ENCODE results near the gene MAGI1.

MAGI1 gene

DNA sequence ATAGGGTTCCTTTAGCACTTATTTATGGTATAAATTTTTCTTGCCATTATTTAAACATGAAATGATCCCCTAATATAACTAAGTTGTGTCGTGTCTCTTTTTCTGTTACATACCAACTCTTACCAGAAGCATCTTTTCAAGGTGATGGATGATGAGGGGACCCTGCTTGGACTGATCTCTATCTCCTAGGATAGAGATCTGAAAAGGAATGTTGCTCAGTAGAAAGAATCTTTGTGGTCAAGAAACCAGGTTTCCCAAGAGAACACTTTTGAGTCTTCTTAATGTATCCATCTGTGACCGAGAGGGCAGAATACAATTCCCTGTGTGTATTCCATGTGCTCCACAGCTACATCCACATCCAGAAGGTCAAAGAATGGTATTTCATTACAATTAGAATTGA lies 409.7 kb downstream of the MAGI1 start:
- no peak overlapping the region for H3K27ac ChIP-seq (ENCODE audit: low read length)
- no peaks in the 10 kb centered on the region for H3K9me3 ChIP-seq (ENCODE audit: control insufficient read depth, insufficient read depth, low read length)
- no peak for DNase-seq (ENCODE audit: low read depth, low spot score)
- H3K4me1 ChIP-seq (ENCODE audit: control insufficient read depth, insufficient read depth, low read length): peaks cover 3% of the 10 kb centered on the region; the same call in 1 of the 2 replicates
- WGBS (ENCODE audit: insufficient coverage, insufficient read length): no CpG with 5 or more reads among the region's 2 CpGs
- H3K4me3 ChIP-seq (ENCODE audit: low read length): no peak overlapping the region
- no peaks in the 10 kb centered on the region for H3K27me3 ChIP-seq (ENCODE audit: control insufficient read depth, insufficient read depth, low read length)
- no peaks in the 10 kb centered on the region for H3K36me3 ChIP-seq (ENCODE audit: control insufficient read depth, insufficient read depth, low read length)

DNA sequence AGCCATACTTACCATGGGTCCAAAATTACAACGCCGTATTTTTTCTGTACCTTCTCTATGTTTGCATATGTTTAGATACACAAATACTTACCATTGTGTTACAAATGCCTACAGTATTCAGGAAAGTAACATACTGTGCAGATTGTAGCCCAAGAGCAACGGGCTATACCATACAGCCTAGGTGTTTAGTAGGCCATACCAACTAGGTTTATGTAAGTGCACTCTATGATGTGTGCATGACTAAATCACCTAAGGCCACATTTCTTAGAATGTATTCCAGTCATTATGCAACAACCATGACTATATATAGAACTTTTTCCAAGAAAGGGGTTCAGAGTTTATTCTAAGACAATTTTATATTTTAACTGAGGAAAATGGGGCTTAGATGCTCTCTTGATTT lies 411.7 kb downstream of the MAGI1 start:
- H3K27me3 ChIP-seq (ENCODE audit: control insufficient read depth, insufficient read depth, low read length): no peaks in the 10 kb centered on the region
- no peaks in the 10 kb centered on the region for H3K36me3 ChIP-seq (ENCODE audit: control insufficient read depth, insufficient read depth, low read length)
- WGBS (ENCODE audit: insufficient coverage, insufficient read length): no CpG with 5 or more reads among the region's 3 CpGs
- no peak overlapping the region for H3K27ac ChIP-seq (ENCODE audit: low read length)
- DNase-seq (ENCODE audit: low read depth, low spot score): no peak
- H3K4me1 ChIP-seq (ENCODE audit: control insufficient read depth, insufficient read depth, low read length): no peaks in the 10 kb centered on the region
- H3K4me3 ChIP-seq (ENCODE audit: low read length): no peak overlapping the region
- H3K9me3 ChIP-seq (ENCODE audit: control insufficient read depth, insufficient read depth, low read length): no peaks in the 10 kb centered on the region

DNA sequence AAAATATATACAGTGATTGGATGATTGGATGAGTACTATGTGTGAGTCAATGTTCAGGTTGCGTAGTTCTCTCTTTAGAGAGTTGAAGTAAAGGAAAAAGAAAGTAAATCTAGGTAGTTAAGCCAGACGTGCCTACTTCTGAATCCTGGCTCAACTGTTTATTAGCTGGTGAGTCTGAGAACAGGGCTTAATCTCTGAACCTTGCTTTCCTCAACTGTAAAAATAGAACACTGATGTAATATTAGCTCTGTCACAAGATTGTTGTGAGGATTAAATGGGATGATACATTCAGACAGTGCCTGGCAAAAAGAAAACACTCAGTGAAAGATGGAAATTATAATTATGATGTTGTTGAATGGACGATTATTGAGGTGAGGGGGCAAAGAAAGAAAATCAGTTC lies 413.4 kb downstream of the MAGI1 start:
- 100% methylated on average over 1 of the region's 3 CpGs for WGBS (ENCODE audit: insufficient coverage, insufficient read length)
- DNase-seq (ENCODE audit: low read depth, low spot score): no peak

GRCh38 chr3:65623362-65623761 lies 415.4 kb downstream of the MAGI1 start:
- Histone ChIP-seq H3K4me3 (ENCODE audit: low read length) (no peak overlapping the region), H3K9me3 (ENCODE audit: control insufficient read depth, insufficient read depth, low read length) (no peaks in the 10 kb centered on the region), H3K27ac (ENCODE audit: low read length) (no peak overlapping the region), H3K4me1 (ENCODE audit: control insufficient read depth, insufficient read depth, low read length) (no peaks in the 10 kb centered on the region), H3K27me3 (ENCODE audit: control insufficient read depth, insufficient read depth, low read length) (no peaks in the 10 kb centered on the region), H3K36me3 (ENCODE audit: control insufficient read depth, insufficient read depth, low read length) (no peaks in the 10 kb centered on the region)
- DNase-seq (ENCODE audit: low read depth, low spot score): no peak
- no CpG with 5 or more reads among the region's 1 CpG for WGBS (ENCODE audit: insufficient coverage, insufficient read length)

More for the DNA sequence above, 413.4 kb downstream of the MAGI1 start:
- H3K4me3 ChIP-seq (ENCODE audit: low read length): no peak overlapping the region
- H3K27ac ChIP-seq (ENCODE audit: low read length): no peak overlapping the region
- H3K9me3 ChIP-seq (ENCODE audit: control insufficient read depth, insufficient read depth, low read length): no peaks in the 10 kb centered on the region
- H3K36me3 ChIP-seq (ENCODE audit: control insufficient read depth, insufficient read depth, low read length): no peaks in the 10 kb centered on the region
- no peaks in the 10 kb centered on the region for H3K27me3 ChIP-seq (ENCODE audit: control insufficient read depth, insufficient read depth, low read length)
- H3K4me1 ChIP-seq (ENCODE audit: control insufficient read depth, insufficient read depth, low read length): no peaks in the 10 kb centered on the region

- no peak for DNase-seq (ENCODE audit: low read depth, low spot score)
- WGBS (ENCODE audit: insufficient coverage, insufficient read length): no CpG with 5 or more reads among the region's 1 CpG
- Histone ChIP-seq H3K36me3 (ENCODE audit: control insufficient read depth, insufficient read depth, low read length) (no peaks in the 10 kb centered on the region), H3K27ac (ENCODE audit: low read length) (no peak overlapping the region), H3K9me3 (ENCODE audit: control insufficient read depth, insufficient read depth, low read length) (no peaks in the 10 kb centered on the region), H3K27me3 (ENCODE audit: control insufficient read depth, insufficient read depth, low read length) (no peaks in the 10 kb centered on the region), H3K4me1 (ENCODE audit: control insufficient read depth, insufficient read depth, low read length) (no peaks in the 10 kb centered on the region), H3K4me3 (ENCODE audit: low read length) (no peak overlapping the region)
These were observed 418.8 kb downstream of the MAGI1 start for GRCh38 chr3:65619888-65620287.

GRCh38 chr3:65619451-65619881 lies 419.3 kb downstream of the MAGI1 start:
- Histone ChIP-seq H3K4me3 (ENCODE audit: low read length) (no peak overlapping the region), H3K9me3 (ENCODE audit: control insufficient read depth, insufficient read depth, low read length) (no peaks in the 10 kb centered on the region), H3K36me3 (ENCODE audit: control insufficient read depth, insufficient read depth, low read length) (no peaks in the 10 kb centered on the region), H3K27ac (ENCODE audit: low read length) (no peak overlapping the region), H3K4me1 (ENCODE audit: control insufficient read depth, insufficient read depth, low read length) (no peaks in the 10 kb centered on the region), H3K27me3 (ENCODE audit: control insufficient read depth, insufficient read depth, low read length) (no peaks in the 10 kb centered on the region)
- WGBS (ENCODE audit: insufficient coverage, insufficient read length): no CpG with 5 or more reads among the region's 5 CpGs
- no peak for DNase-seq (ENCODE audit: low read depth, low spot score)

DNA sequence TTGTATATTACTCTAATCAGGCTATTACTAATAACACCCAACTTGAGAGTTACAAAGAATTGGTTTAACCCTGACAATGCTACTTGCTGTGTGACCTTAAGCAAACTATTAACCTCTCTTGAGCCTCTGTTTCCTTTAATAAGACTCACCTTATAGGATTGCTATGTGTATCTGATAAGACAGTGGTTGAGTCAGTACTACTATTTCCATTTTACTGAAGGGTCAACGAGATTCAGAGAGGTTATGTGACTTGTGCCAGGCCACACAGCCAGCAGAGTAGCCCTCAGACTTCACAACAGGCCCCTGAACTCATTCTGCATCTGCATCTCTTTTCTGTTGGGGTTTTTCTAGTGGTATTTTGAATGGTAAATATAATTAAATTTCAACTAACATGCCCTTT lies 420.1 kb downstream of the MAGI1 start:
- WGBS (ENCODE audit: insufficient coverage, insufficient read length): no CpG with 5 or more reads among the region's 1 CpG

GRCh38 chr3:65617787-65618186 lies 420.9 kb downstream of the MAGI1 start:
- Histone ChIP-seq H3K36me3 (ENCODE audit: control insufficient read depth, insufficient read depth, low read length) (no peaks in the 10 kb centered on the region), H3K27me3 (ENCODE audit: control insufficient read depth, insufficient read depth, low read length) (no peaks in the 10 kb centered on the region), H3K4me1 (ENCODE audit: control insufficient read depth, insufficient read depth, low read length) (no peaks in the 10 kb centered on the region), H3K27ac (ENCODE audit: low read length) (no peak overlapping the region), H3K4me3 (ENCODE audit: low read length) (no peak overlapping the region), H3K9me3 (ENCODE audit: control insufficient read depth, insufficient read depth, low read length) (no peaks in the 10 kb centered on the region)
- DNase-seq (ENCODE audit: low read depth, low spot score): no peak
- WGBS (ENCODE audit: insufficient coverage, insufficient read length): no CpG with 5 or more reads among the region's 6 CpGs

More for the DNA sequence above, 420.1 kb downstream of the MAGI1 start:
- H3K9me3 ChIP-seq (ENCODE audit: control insufficient read depth, insufficient read depth, low read length): no peaks in the 10 kb centered on the region
- DNase-seq (ENCODE audit: low read depth, low spot score): no peak
- H3K4me3 ChIP-seq (ENCODE audit: low read length): no peak overlapping the region
- H3K27me3 ChIP-seq (ENCODE audit: control insufficient read depth, insufficient read depth, low read length): no peaks in the 10 kb centered on the region
- no peak overlapping the region for H3K27ac ChIP-seq (ENCODE audit: low read length)
- no peaks in the 10 kb centered on the region for H3K4me1 ChIP-seq (ENCODE audit: control insufficient read depth, insufficient read depth, low read length)
- H3K36me3 ChIP-seq (ENCODE audit: control insufficient read depth, insufficient read depth, low read length): no peaks in the 10 kb centered on the region

GRCh38 chr3:65617209-65617608 lies 421.5 kb downstream of the MAGI1 start:
- Histone ChIP-seq H3K27ac (ENCODE audit: low read length) (no peak overlapping the region), H3K4me3 (ENCODE audit: low read length) (no peak overlapping the region), H3K36me3 (ENCODE audit: control insufficient read depth, insufficient read depth, low read length) (no peaks in the 10 kb centered on the region), H3K27me3 (ENCODE audit: control insufficient read depth, insufficient read depth, low read length) (no peaks in the 10 kb centered on the region), H3K9me3 (ENCODE audit: control insufficient read depth, insufficient read depth, low read length) (no peaks in the 10 kb centered on the region), H3K4me1 (ENCODE audit: control insufficient read depth, insufficient read depth, low read length) (no peaks in the 10 kb centered on the region)
- DNase-seq (ENCODE audit: low read depth, low spot score): no peak
- WGBS (ENCODE audit: insufficient coverage, insufficient read length): no CpG with 5 or more reads among the region's 4 CpGs

DNA sequence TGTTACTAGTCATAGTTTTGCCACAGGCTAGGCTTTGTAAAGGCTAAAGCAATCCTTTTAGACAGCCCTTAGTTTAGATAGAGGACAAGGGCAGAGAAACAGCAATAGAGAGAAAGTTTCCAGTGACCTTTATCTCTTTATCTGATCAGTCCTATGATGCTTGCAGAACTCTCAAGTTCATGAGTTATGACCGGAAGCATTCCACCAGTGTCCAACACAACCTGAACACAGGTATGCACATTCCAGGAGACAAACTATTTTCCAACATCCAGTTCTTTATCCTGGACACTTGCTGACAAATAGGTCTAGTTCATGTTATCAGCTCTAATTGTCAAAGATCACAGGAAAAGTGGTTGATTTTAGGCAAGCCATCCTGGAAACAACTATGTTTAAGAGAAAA lies 422.2 kb downstream of the MAGI1 start:
- Histone ChIP-seq H3K36me3 (ENCODE audit: control insufficient read depth, insufficient read depth, low read length) (no peaks in the 10 kb centered on the region), H3K9me3 (ENCODE audit: control insufficient read depth, insufficient read depth, low read length) (no peaks in the 10 kb centered on the region), H3K4me3 (ENCODE audit: low read length) (no peak overlapping the region), H3K4me1 (ENCODE audit: control insufficient read depth, insufficient read depth, low read length) (no peaks in the 10 kb centered on the region), H3K27me3 (ENCODE audit: control insufficient read depth, insufficient read depth, low read length) (no peaks in the 10 kb centered on the region), H3K27ac (ENCODE audit: low read length) (no peak overlapping the region)
- whole genome bisulfite sequencing (ENCODE audit: insufficient coverage, insufficient read length): no CpG with 5 or more reads among the region's 1 CpG
- DNase-seq (ENCODE audit: low read depth, low spot score): no peak

DNA sequence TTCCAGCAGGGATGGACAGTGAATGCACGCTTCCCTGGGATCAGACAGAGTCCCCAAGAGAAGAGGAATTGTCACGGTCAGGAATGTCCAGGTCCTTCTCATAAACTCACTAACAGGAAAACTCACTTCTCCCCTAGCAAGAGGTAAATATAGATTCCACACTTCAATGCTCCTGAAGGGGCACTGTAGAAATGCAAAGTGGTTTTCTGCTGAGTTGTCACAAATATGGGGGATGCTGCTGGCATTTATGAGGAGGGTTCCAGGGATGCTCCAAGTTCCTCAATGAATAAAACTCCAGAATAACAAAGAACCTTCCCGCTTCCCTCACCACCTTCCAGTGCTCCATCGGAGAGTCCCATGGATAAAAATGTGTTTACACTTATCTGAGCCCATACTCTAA lies 423.4 kb downstream of the MAGI1 start:
- WGBS (ENCODE audit: insufficient coverage, insufficient read length): no CpG with 5 or more reads among the region's 4 CpGs
- DNase-seq (ENCODE audit: low read depth, low spot score): no peak
- no peak overlapping the region for H3K27ac ChIP-seq (ENCODE audit: low read length)
- H3K27me3 ChIP-seq (ENCODE audit: control insufficient read depth, insufficient read depth, low read length): no peaks in the 10 kb centered on the region
- H3K36me3 ChIP-seq (ENCODE audit: control insufficient read depth, insufficient read depth, low read length): no peaks in the 10 kb centered on the region
- H3K4me1 ChIP-seq (ENCODE audit: control insufficient read depth, insufficient read depth, low read length): no peaks in the 10 kb centered on the region
- no peak overlapping the region for H3K4me3 ChIP-seq (ENCODE audit: low read length)
- no peaks in the 10 kb centered on the region for H3K9me3 ChIP-seq (ENCODE audit: control insufficient read depth, insufficient read depth, low read length)

Data from iPS DF 6.9 (cell line).